Measurements from ENCODE around the gene NEB.

NEB gene

DNA sequence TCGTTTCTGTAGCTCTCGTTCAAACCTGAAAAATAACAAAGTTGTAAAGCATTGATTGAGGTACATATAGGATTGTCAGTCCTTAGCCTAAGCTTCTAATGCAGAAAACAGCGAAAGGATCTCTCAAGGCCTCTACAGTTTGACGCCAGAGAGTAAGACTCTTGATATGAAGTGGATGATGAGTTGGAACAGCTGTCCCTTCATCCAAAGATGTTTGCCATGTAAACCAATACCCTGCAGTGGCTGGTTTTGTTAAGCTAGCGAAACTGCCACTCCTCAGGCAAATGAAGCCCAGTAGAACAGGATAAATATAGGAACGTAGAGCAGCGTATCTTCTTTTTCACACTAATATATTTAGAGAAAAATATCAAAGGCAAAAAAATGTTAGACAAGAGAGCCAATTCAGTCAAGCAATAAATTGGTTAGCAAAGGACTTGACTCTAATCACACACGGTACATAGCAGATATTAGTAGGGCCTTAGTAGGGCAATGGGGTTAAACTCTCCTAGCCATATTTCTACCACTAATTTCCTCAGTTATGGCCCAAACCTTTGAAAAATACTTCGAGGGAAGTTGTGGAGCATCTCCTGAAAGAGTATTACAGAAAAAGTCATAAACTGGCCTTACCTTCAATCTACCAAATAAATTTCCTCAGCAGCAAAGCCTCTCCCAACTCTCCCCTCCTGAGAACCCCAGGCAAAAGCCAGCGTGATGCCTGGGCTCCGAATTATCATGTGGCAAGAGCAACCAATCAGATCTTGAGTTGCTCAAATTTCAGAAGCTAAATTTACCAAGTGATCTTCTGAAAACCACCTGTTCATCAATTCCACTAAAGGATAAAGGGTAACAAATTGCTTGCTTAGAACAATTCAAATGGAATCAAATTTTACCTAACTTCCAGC, at the start of gene NEB:
Gene NEB, minus strand, starts transcription at position 706 of the 902 bp plus-strand sequence. CDS start 1,320 bp downstream, outside the sequence.
- H3K4me3 ChIP-seq (ENCODE audit: low read depth, low read length), result no peak within 1 kb of the TSS
- in situ Hi-C loops (cut with HindIII; ENCODE audit: low sequenced_read_pairs), result no loop called here
- no peak for TF ChIP-seq CTCF (IDR thresholded peaks at IDR 0.05; ENCODE audit: low read depth, low read length, missing control alignments)
- no peak for DNase-seq (ENCODE audit: low read depth)

DNA sequence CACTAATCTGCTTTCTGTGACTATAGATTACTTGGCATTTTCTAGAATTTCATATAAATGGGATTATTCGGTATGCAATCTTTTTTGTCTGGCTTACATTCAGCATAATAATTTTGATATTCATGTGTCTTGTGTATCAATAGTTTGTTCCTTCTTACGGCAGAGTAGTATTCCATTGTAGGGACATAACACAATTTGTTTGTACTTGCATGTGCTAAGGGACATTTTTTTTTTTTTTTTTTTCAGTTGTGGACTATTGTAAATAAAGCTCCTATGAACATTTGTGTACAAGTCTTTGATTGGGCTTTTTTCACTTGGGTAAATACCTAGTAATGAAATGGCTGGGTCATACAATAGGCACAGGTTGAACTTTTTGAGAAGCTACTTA, 48.9 kb upstream of the NEB start:
- no peak overlapping the region for H3K4me3 ChIP-seq (ENCODE audit: low read depth, low read length)
- no peak for DNase-seq (ENCODE audit: low read depth)
- in situ Hi-C loops (cut with HindIII; ENCODE audit: low sequenced_read_pairs), result no loop called here
- no peak for TF ChIP-seq CTCF (IDR thresholded peaks at IDR 0.05; ENCODE audit: low read depth, low read length, missing control alignments)

DNA sequence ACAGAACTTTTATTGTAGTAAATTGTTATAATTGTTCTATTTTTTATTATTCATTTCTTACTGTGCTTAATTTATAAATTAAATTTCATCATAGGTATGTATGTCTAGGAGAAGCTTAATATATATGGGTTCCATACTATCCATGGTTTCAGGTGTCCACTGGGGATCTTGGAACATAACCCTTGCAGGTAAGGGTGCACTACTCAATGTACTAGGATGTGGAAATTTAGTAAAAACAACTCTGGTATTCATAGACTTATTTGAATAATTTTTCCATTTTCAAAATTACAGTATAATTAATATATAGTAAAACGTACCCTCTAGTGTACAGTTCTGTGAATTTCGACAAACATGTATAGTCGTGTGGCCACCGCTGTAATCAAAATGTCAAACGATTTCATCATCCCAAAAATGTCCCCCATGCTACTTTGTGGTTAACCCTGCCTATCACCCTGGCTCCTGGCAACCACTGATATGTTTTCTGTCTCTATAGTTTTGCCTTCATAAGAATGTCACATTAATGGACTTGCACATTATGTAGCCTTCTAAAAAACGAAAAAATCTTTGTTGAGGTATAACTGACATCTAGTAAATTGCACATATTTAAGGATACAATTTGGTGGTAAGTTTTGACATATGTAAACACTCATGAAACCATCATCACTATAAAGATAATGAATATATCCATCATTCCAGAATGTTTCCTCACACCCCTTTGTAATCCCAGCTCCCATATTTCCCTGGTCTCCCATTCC, 48.3 kb upstream of the NEB start:
- no peak overlapping the region for H3K4me3 ChIP-seq (ENCODE audit: low read depth, low read length)
- in situ Hi-C loops (cut with HindIII; ENCODE audit: low sequenced_read_pairs), result no loop called here
- no peak for TF ChIP-seq CTCF (IDR thresholded peaks at IDR 0.05; ENCODE audit: low read depth, low read length, missing control alignments)
- DNase-seq (ENCODE audit: low read depth), result no peak

- no peak for TF ChIP-seq CTCF (IDR thresholded peaks at IDR 0.05; ENCODE audit: low read depth, low read length, missing control alignments)
- no peak overlapping the region for H3K4me3 ChIP-seq (ENCODE audit: low read depth, low read length)
- in situ Hi-C loops (cut with HindIII; ENCODE audit: low sequenced_read_pairs), result no loop called here
- no peak for DNase-seq (ENCODE audit: low read depth)
These were observed 47.4 kb upstream of the NEB start for GRCh38 chr2:151781642-151782041.

- no peak overlapping the region for H3K4me3 ChIP-seq (ENCODE audit: low read depth, low read length)
- in situ Hi-C loops (cut with HindIII; ENCODE audit: low sequenced_read_pairs), result no loop called here
- no peak for DNase-seq (ENCODE audit: low read depth)
- TF ChIP-seq CTCF (IDR thresholded peaks at IDR 0.05; ENCODE audit: low read depth, low read length, missing control alignments), result no peak
These were observed 46.7 kb upstream of the NEB start for GRCh38 chr2:151780938-151781337.

DNA sequence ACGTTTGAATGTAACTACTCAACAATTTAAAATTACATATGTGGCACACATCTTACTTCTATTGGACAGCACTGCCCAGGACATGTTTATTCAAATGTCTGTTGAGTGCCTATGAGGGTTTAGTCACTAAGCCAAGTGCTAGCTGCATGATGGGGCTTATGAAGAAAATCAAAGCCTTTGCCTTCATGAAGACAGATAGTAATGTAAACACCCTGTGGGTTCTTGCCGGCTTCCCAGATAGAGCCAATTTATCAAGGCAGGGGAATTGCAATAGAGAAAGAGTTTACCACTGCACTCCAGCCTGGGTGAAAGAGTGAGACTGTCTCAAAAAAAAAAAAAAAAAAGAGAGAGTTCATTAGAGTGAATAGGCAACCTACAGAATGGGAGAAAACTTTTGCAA, 43.7 kb upstream of the NEB start:
- DNase-seq (ENCODE audit: low read depth), result no peak
- no peak overlapping the region for H3K4me3 ChIP-seq (ENCODE audit: low read depth, low read length)
- no peak for TF ChIP-seq CTCF (IDR thresholded peaks at IDR 0.05; ENCODE audit: low read depth, low read length, missing control alignments)
- in situ Hi-C loops (cut with HindIII; ENCODE audit: low sequenced_read_pairs), result no loop called here

Measured in astrocyte of the cerebellum (primary cell).